ENCODE measurements around the gene CDV3.

Gene CDV3

DNA sequence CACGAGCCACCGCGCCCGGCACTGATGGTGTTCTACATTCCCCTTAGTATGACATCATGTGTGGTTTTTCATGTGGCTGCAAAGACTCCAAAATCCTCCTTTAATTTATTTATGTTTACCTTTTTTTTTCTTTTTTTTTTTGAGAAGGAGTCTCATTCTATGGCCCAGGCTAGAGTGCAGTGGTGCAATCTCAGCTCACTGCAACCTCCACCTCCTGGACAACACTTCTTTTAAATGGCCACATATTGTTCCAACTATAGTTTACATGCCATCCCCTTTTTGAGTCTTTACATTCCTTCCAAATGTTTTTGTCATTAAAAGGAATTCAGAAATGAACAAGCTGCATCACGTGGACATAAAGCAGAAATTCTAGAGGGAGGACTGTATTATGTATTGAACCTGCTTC is 10.3 kb upstream of the CDV3 start:
- Histone ChIP-seq H3K36me3 (ENCODE audit: control insufficient read depth, insufficient read depth, low read length) (no peaks in the 10 kb centered on the region), H3K27me3 (replicated peaks; ENCODE audit: control insufficient read depth, insufficient read depth, low read length) (no peaks in the 10 kb centered on the region), H3K4me3 (replicated peaks; ENCODE audit: low read depth, low read length) (no peak overlapping the region)
- DNase-seq (ENCODE audit: extremely low read depth, insufficient read length): no peak
- TF ChIP-seq, protein P1, sequence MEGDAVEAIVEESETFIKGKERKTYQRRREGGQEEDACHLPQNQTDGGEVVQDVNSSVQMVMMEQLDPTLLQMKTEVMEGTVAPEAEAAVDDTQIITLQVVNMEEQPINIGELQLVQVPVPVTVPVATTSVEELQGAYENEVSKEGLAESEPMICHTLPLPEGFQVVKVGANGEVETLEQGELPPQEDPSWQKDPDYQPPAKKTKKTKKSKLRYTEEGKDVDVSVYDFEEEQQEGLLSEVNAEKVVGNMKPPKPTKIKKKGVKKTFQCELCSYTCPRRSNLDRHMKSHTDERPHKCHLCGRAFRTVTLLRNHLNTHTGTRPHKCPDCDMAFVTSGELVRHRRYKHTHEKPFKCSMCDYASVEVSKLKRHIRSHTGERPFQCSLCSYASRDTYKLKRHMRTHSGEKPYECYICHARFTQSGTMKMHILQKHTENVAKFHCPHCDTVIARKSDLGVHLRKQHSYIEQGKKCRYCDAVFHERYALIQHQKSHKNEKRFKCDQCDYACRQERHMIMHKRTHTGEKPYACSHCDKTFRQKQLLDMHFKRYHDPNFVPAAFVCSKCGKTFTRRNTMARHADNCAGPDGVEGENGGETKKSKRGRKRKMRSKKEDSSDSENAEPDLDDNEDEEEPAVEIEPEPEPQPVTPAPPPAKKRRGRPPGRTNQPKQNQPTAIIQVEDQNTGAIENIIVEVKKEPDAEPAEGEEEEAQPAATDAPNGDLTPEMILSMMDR (IDR thresholded peaks at IDR 0.05; ENCODE audit: insufficient read depth, low read length, poor library complexity, severe bottlenecking): no peak

DNA sequence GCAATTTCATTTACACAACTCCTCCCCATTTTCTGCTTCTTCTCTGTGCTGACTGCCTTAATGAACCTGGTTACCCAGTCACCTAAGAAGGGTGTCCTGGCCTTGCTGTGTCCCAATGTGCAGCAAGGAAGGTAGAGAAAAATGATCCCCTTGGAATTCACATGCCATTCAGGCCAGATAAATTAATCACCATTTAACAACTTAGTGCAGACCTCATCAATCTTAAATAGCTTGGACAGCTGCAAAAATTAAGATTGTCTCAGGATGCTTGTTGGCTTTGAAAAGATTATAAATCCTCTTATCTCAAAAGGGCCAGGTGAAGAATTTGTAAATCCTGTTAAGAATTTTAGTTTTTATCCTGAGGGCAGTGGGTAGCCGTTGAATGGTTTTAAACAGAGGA is 9.7 kb upstream of the CDV3 start:
- DNase-seq (ENCODE audit: extremely low read depth, insufficient read length): no peak
- H3K27me3 ChIP-seq (replicated peaks; ENCODE audit: control insufficient read depth, insufficient read depth, low read length): no peaks in the 10 kb centered on the region
- TF ChIP-seq, protein P1 (IDR thresholded peaks at IDR 0.05; ENCODE audit: insufficient read depth, low read length, poor library complexity, severe bottlenecking): no peak
- no peaks in the 10 kb centered on the region for H3K36me3 ChIP-seq (ENCODE audit: control insufficient read depth, insufficient read depth, low read length)
- no peak overlapping the region for H3K4me3 ChIP-seq (replicated peaks; ENCODE audit: low read depth, low read length)

DNA sequence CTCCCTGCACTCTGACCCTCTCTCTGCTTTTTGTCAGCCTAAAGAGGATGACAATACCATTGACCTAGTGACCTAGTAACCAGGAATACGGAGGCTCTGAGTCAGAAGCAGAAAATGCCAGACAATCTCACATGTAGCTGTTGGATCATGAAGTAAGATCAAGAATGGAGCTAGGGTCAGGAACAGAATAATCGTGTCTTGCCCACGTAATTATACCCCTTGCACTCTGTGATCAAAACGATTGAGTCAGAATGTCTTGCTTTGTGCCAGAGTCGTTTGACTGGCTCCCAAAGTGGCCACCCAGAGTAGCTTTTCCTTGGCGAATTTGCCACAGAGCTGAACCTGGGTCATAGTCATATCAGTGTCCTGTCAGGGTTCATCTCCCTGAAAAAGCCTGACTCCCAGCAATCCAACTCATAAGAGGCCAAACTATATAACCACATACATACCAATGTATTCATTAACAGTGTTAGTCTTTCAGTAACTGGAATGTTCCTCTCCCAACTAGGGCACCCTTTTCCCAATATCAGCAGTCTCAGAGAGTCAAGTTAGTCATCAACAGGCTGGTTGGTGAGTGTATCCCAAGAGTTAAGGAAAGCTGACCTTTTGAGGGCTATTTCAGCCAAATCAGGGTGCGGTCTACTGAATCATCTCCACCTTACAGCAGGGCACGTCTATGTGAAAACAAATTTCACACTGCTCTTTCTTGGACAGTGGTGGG is 5.0 kb upstream of the CDV3 start:
- no peak for DNase-seq (ENCODE audit: extremely low read depth, insufficient read length)
- H3K4me3 ChIP-seq (replicated peaks; ENCODE audit: low read depth, low read length): no peak overlapping the region

DNA sequence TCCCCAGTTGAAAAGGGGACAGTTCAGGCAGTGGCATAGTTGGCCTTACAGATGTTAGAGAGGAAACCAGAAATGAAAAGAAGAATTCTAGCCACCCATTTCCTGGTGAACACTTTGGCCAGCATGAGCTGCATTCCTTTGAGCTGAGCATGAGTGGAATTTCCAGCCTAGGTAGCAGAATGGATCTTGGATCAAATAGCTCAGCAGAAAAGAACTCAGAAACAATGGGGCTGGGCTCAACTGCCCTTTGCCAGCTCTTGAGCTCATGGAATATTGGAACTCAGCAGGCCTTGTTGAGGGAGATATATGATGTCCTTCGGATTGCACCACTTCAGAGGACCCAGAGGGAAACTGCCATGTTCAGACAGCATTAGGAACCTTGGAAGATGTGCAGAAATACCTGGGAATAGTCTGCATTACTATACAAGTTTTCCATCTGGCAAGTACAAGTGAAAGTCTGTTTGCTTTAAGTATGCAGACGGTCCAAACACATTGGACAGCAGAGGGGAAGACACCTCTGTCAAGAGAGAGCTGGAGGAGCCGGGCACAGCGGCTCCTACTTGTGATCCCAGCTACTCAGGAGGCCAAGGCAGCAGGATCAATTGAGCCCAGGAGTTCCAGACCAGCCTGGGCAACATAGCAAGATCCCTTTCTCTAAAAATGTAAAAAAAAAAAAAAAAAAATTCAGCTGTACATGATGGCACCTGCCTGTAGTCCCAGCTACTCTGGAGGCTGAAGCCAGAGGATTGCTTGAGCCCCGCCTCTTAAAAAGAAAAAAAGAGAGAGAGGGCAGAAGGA is 3.1 kb upstream of the CDV3 start:
- Histone ChIP-seq H3K36me3 (ENCODE audit: control insufficient read depth, insufficient read depth, low read length) (peaks cover 1% of the 10 kb centered on the region; the same call in 1 of the 2 replicates), H3K27me3 (replicated peaks; ENCODE audit: control insufficient read depth, insufficient read depth, low read length) (no peaks in the 10 kb centered on the region), H3K4me3 (replicated peaks; ENCODE audit: low read depth, low read length) (no peak overlapping the region)
- TF ChIP-seq, protein P1 (IDR thresholded peaks at IDR 0.05; ENCODE audit: insufficient read depth, low read length, poor library complexity, severe bottlenecking): no peak
- DNase-seq (ENCODE audit: extremely low read depth, insufficient read length): no peak

More for the DNA sequence above, 5.0 kb upstream of the CDV3 start:
- Histone ChIP-seq H3K27me3 (replicated peaks; ENCODE audit: control insufficient read depth, insufficient read depth, low read length) (no peaks in the 10 kb centered on the region), H3K36me3 (ENCODE audit: control insufficient read depth, insufficient read depth, low read length) (no peaks in the 10 kb centered on the region)
- TF ChIP-seq, protein P1 (IDR thresholded peaks at IDR 0.05; ENCODE audit: insufficient read depth, low read length, poor library complexity, severe bottlenecking): no peak

DNA sequence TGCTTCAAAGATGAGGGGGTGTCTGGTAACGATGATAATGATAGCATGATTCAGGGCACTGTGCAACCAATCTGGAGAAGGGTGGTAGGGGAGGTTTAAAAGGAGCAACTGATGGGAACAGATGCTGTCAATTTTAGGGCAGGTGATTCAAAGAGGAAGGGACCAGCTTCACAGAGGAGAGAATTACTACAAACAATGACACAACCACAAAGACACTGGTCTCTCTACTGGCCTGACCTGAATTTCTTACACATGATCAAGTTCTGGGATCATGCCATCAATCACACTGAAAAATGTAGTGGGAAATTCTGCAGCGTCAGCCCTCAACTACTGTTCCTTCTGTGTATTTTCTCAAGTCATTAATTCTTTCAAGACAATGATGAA is 2.6 kb upstream of the CDV3 start:
- no peaks in the 10 kb centered on the region for H3K27me3 ChIP-seq (replicated peaks; ENCODE audit: control insufficient read depth, insufficient read depth, low read length)
- peaks cover 1% of the 10 kb centered on the region; the same call in 1 of the 2 replicates for H3K36me3 ChIP-seq (ENCODE audit: control insufficient read depth, insufficient read depth, low read length)
- TF ChIP-seq, protein P1 (IDR thresholded peaks at IDR 0.05; ENCODE audit: insufficient read depth, low read length, poor library complexity, severe bottlenecking): no peak
- no peak overlapping the region for H3K4me3 ChIP-seq (replicated peaks; ENCODE audit: low read depth, low read length)
- DNase-seq (ENCODE audit: extremely low read depth, insufficient read length): no peak
